Measurements from ENCODE around the gene GALNT17. TPM values are rescaled to one million over a fixed set of nuclear protein-coding genes. Genes with fewer than 3 reads are reported as not detected.

GALNT17 gene
- total RNA-seq, 3 donors from 2014 or later: 1.2 to 9.9 (median 3.3) TPM

DNA sequence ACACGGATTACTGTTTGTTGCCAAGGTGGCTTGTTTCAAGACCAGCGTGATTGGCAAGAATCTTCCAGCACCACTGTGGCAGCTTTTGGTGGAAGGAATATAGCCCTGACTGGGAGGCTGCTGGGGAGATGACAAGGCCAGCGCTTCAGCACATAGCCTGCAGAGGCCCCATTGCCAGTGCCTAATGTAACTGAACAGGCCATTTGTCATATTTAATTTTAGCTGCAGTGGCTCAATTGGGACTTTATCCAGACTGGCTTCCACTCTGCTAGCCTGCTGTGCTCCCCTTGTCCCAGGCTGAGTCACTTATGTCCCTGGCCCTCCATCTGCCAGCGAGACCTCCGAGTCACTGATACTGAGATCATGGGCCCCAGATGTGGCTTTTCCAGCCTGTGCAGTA is 483.1 kb downstream of the GALNT17 start:
- Histone ChIP-seq H3K27ac (no peak overlapping the region), H3K9me3 (peaks cover 0 to 4% of the 10 kb centered on the region in 2 donors), H3K36me3 (no peaks in the 10 kb centered on the region), H3K4me3 (no peak overlapping the region), H3K4me1 (no peaks in the 10 kb centered on the region), H3K27me3 (no peaks in the 10 kb centered on the region)
- no peak for DNase-seq (ENCODE audit: low spot score in 2 of 2)
- intact Hi-C loops (cut with DNase I; ENCODE audit: low total_unique reads): no loop called here
- TF ChIP-seq POLR2AphosphoS5 (IDR thresholded peaks at IDR 0.05) (no peak), CTCF (IDR thresholded peaks at IDR 0.05) (no peak), POLR2A (IDR thresholded peaks at IDR 0.05) (no peak)

DNA sequence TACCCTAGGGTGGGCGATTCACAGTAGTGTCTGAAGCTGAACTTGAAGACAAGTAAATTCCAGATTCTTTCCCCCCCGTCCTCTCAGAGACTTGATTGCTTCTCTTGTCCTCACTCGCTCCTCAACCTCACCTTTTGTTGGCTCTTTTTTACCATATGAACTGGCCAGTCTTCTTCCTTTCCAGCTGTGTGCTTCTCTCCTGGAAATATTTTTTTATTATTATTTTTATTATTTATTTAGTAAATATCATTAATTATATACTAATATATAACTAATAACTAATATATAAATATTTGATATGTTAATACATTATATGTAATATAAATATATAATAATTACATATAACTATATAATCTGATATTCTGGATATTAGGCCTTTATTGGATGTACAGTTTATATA is 484.3 kb downstream of the GALNT17 start:
- no peak for DNase-seq (ENCODE audit: low spot score in 2 of 2)
- peaks cover 0 to 4% of the 10 kb centered on the region in 2 donors for H3K9me3 ChIP-seq
- H3K27me3 ChIP-seq: no peaks in the 10 kb centered on the region
- H3K36me3 ChIP-seq: no peaks in the 10 kb centered on the region
- no peak for TF ChIP-seq CTCF (IDR thresholded peaks at IDR 0.05)
- TF ChIP-seq POLR2A (IDR thresholded peaks at IDR 0.05): no peak
- no peak for TF ChIP-seq POLR2AphosphoS5 (IDR thresholded peaks at IDR 0.05)
- intact Hi-C loops (cut with DNase I; ENCODE audit: low total_unique reads): no loop called here
- H3K4me3 ChIP-seq: no peak overlapping the region
- H3K27ac ChIP-seq: no peak overlapping the region
- no peaks in the 10 kb centered on the region for H3K4me1 ChIP-seq

GRCh38 chr7:71618278-71618677 is 486.3 kb downstream of the GALNT17 start:
- DNase-seq (ENCODE audit: low spot score in 2 of 2): no peak
- no peak for TF ChIP-seq POLR2AphosphoS5 (IDR thresholded peaks at IDR 0.05)
- H3K4me3 ChIP-seq: no peak overlapping the region
- H3K9me3 ChIP-seq: peaks cover 0 to 4% of the 10 kb centered on the region in 2 donors
- H3K36me3 ChIP-seq: no peaks in the 10 kb centered on the region
- H3K27ac ChIP-seq: no peak overlapping the region
- intact Hi-C loops (cut with DNase I; ENCODE audit: low total_unique reads): no loop called here
- no peaks in the 10 kb centered on the region for H3K27me3 ChIP-seq
- no peaks in the 10 kb centered on the region for H3K4me1 ChIP-seq

DNA sequence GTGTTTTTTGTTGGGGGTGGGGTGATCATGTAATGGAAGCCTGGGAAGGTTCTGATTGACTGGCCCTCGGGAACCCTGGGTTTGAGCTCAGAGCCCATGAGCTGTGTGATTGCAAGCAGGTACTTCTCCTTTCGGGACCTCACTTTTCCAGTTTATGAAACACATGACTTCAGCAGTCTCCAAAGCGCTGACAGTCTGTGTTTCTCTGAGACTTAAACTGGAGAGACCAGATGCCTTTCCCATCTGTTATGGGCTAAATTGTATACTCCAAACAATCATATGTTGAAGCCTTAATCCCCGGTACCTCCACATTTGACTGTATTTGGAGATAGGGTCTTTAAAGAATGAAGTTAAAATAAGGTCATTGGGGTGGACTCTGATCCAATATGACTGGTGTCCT is 493.6 kb downstream of the GALNT17 start:
- DNase-seq (ENCODE audit: low spot score in 2 of 2): no peak
- Histone ChIP-seq H3K9me3 (no peaks in the 10 kb centered on the region), H3K4me1 (no peaks in the 10 kb centered on the region), H3K27ac (no peak overlapping the region), H3K27me3 (no peaks in the 10 kb centered on the region), H3K4me3 (no peak overlapping the region), H3K36me3 (no peaks in the 10 kb centered on the region)
- intact Hi-C loops (cut with DNase I; ENCODE audit: low total_unique reads): no loop called here
- TF ChIP-seq POLR2AphosphoS5 (IDR thresholded peaks at IDR 0.05): no peak

- H3K27ac ChIP-seq: no peak overlapping the region
- H3K9me3 ChIP-seq: no peaks in the 10 kb centered on the region
- intact Hi-C loops (cut with DNase I; ENCODE audit: low total_unique reads): no loop called here
- no peak overlapping the region for H3K4me3 ChIP-seq
- no peak for TF ChIP-seq POLR2A (IDR thresholded peaks at IDR 0.05)
- no peak for TF ChIP-seq CTCF (IDR thresholded peaks at IDR 0.05)
- TF ChIP-seq POLR2AphosphoS5 (IDR thresholded peaks at IDR 0.05): no peak
- no peaks in the 10 kb centered on the region for H3K4me1 ChIP-seq
- no peak for DNase-seq (ENCODE audit: low spot score in 2 of 2)
- no peaks in the 10 kb centered on the region for H3K36me3 ChIP-seq
- H3K27me3 ChIP-seq: no peaks in the 10 kb centered on the region
These were observed 494.3 kb downstream of the GALNT17 start for GRCh38 chr7:71626206-71626605.

DNA sequence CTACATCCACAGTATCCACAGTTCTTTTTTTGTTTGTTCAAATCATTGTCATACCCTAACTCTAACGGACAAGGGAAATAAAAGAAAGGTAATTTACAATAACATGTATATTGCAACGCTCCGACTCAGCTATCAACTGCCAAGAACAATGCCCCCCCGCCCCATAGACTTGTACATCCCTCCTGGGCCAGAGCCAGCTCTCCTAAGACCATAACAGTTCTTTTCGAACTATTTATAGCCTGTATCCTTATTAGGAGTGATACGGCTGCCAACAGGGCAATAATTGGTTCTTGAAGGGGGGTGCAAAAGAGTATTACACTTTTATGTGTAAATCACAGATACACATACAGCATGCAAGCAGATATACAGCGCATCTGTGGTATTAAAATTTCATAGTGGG is 495.7 kb downstream of the GALNT17 start:
- Histone ChIP-seq H3K9me3 (no peaks in the 10 kb centered on the region), H3K27ac (no peak overlapping the region), H3K36me3 (no peaks in the 10 kb centered on the region), H3K27me3 (no peaks in the 10 kb centered on the region), H3K4me3 (no peak overlapping the region), H3K4me1 (no peaks in the 10 kb centered on the region)
- no peak for DNase-seq (ENCODE audit: low spot score in 2 of 2)
- TF ChIP-seq CTCF (IDR thresholded peaks at IDR 0.05): no peak
- TF ChIP-seq POLR2AphosphoS5 (IDR thresholded peaks at IDR 0.05): no peak
- no peak for TF ChIP-seq POLR2A (IDR thresholded peaks at IDR 0.05)
- intact Hi-C loops (cut with DNase I; ENCODE audit: low total_unique reads): no loop called here

Measured in breast epithelium (tissue), 4 donors.